Measurements from ENCODE around the gene ZNF564. TPM values are rescaled to one million over a fixed set of nuclear protein-coding genes. Genes with fewer than 3 reads are reported as not detected.

The ZNF564 gene
- total and polyA plus RNA-seq, 10 of the 15 experiments (the other 5 are each of a cell fraction or from before 2014, with no cell fraction given), result 1.5 to 8.9 (median 5.4) TPM

GRCh38 chr19:12597594-12597993, 46.3 kb upstream of the ZNF564 start (continued):
- TF ChIP-seq MTA3 (IDR thresholded peaks at IDR 0.05; ENCODE audit: borderline replicate concordance, low read length) (no peak), FOS (IDR thresholded peaks at IDR 0.05; ENCODE audit: borderline replicate concordance, extremely low read depth, insufficient read length) (no peak), EGR1 (IDR thresholded peaks at IDR 0.05; ENCODE audit: borderline replicate concordance in 1 of 2, low read depth in 2 of 2, low read length in 2 of 2) (no peak), CTCF (IDR thresholded peaks at IDR 0.05 in 2 of 3, conservative IDR thresholded peaks at IDR 0.05 in 1 of 3; ENCODE audit: control insufficient read depth in 2 of 3, extremely low read depth in 1 of 3, insufficient read depth in 1 of 3, low read depth in 3 of 3, low read length in 3 of 3) (no peak), BACH1 (IDR thresholded peaks at IDR 0.05; ENCODE audit: borderline replicate concordance) (no peak)

- no peaks in the 10 kb centered on the region for H3K79me2 ChIP-seq (ENCODE audit: control insufficient read depth, insufficient read depth, low read length)
- no peak overlapping the region for H2AFZ ChIP-seq (ENCODE audit: control insufficient read depth, low read depth, low read length)
- TSS peak; percentile 35 for BruUV-seq (replicated peaks)
- ChIA-PET RAD21 (ENCODE audit: unreplicated experiment) (no interaction called here), SMC1A (ENCODE audit: uncharacterized antibody, unreplicated experiment) (no interaction called here), CTCF (no interaction called here), POLR2A (no interaction called here)
- H3K27ac ChIP-seq (ENCODE audit: control insufficient read depth, insufficient read depth), result no peak overlapping the region
- ATAC-seq (no peak), FAIRE-seq (no peak), DNase-seq (ENCODE audit: low read depth, low spot score) (no peak)
- intact Hi-C loops (cut with micrococcal nuclease; ENCODE audit: unreplicated experiment) (no loop called here), in situ Hi-C loops (cut with MboI) (no loop called here)
- no peak overlapping the region for H3K4me2 ChIP-seq (ENCODE audit: control insufficient read depth, insufficient read depth)
- H4K20me1 ChIP-seq (ENCODE audit: control insufficient read depth, insufficient read depth), result no peaks in the 10 kb centered on the region
- H3K9me3 ChIP-seq (replicated peaks; ENCODE audit: control insufficient read depth, insufficient read depth, low read length), result no peaks in the 10 kb centered on the region; the same call in 2 of the 3 replicates
- H3K27me3 ChIP-seq (replicated peaks in 1 of 2; ENCODE audit: control insufficient read depth in 2 of 2, insufficient read depth in 2 of 2, low read length in 1 of 2), result no peaks in the 10 kb centered on the region
- H3K36me3 ChIP-seq (ENCODE audit: control insufficient read depth in 2 of 2, insufficient read depth in 2 of 2, low read length in 1 of 2), result no peaks in the 10 kb centered on the region; a peak in 2 of 4 replicates
- 95% methylated on average over 38 of the region's 38 CpGs for WGBS (ENCODE audit: insufficient coverage, insufficient replicate concordance, low lambda C conversion rate, missing lambda C conversion rate)
- no peak overlapping the region for H3K4me3 ChIP-seq
- H3K9ac ChIP-seq (ENCODE audit: control insufficient read depth, insufficient read depth, low read length), result no peak overlapping the region
- H3K4me1 ChIP-seq (ENCODE audit: control insufficient read depth, insufficient read depth, low read length), result no peaks in the 10 kb centered on the region
- TF ChIP-seq TBL1XR1 (IDR thresholded peaks at IDR 0.05; ENCODE audit: low read depth, low read length) (no peak), IRF4 (IDR thresholded peaks at IDR 0.05; ENCODE audit: low read depth, low read length) (no peak), ZSCAN29 (IDR thresholded peaks at IDR 0.05) (no peak), CBX5 (IDR thresholded peaks at IDR 0.05; ENCODE audit: low read depth) (no peak), NR2F1 (conservative IDR thresholded peaks at IDR 0.05) (no peak), BRCA1 (IDR thresholded peaks at IDR 0.05; ENCODE audit: low read depth, low read length) (no peak), PML (IDR thresholded peaks at IDR 0.05; ENCODE audit: low read length) (no peak), E2F4 (IDR thresholded peaks at IDR 0.05; ENCODE audit: low read depth, low read length) (no peak), PAX8 (IDR thresholded peaks at IDR 0.05) (no peak), BCLAF1 (IDR thresholded peaks at IDR 0.05) (no peak), KDM1A (IDR thresholded peaks at IDR 0.05; ENCODE audit: borderline replicate concordance) (no peak), IKZF2 (IDR thresholded peaks at IDR 0.05) (no peak), FOXM1 (IDR thresholded peaks at IDR 0.05; ENCODE audit: low read depth, low read length) (no peak)
Observed at GRCh38 chr19:12596927-12597548, 45.8 kb upstream of the ZNF564 start.

Measured in GM12878 (cell line).